Nephron (organoid): ENCODE data around the gene MYO1A.
A peak's percentile ranks its signal among the peaks of the same experiment; 100 is the strongest.

Experiments used
- H3K27ac Mint-ChIP-seq, 3 experiments: 2 replicates each; pipeline ENCODE4 v1.8.0; 2020; ENCODE audit warnings: mixed read lengths in 3 of 3, mild to moderate bottlenecking in 2 of 3, moderate library complexity in 1 of 3
- H3K27me3 Mint-ChIP-seq: 2 replicates; pipeline ENCODE4 v1.8.0; 2021; ENCODE audit warnings: low read depth, mild to moderate bottlenecking, moderate library complexity, mixed read lengths
- H3K36me3 Mint-ChIP-seq: 2 replicates; pipeline ENCODE4 v1.8.0; 2020; ENCODE audit warnings: low read depth, mixed read lengths
- H3K4me1 Mint-ChIP-seq: 2 replicates; pipeline ENCODE4 v1.8.0; 2020; ENCODE audit warnings: mixed read lengths
- H3K4me3 Mint-ChIP-seq, 3 experiments: 2 replicates each; pipeline ENCODE4 v1.8.0; 2020; ENCODE audit warnings: mild to moderate bottlenecking in 3 of 3, mixed read lengths in 3 of 3, moderate library complexity in 2 of 3
- H3K9me3 Mint-ChIP-seq: 2 replicates; pipeline ENCODE4 v1.8.0; 2020; ENCODE audit warnings: mixed read lengths
- CTCF ChIP-seq, 3 experiments: fragments of 200-600 bp; sonication (generic); IDR thresholded peaks; one replicate each; pipeline ENCODE4 v1.5.0; 2021; ENCODE audit warnings: antibody characterized with exemption in 3 of 3; ENCODE audit not compliant: unreplicated experiment in 3 of 3

Gene MYO1A

GRCh38 chr12:56995930-56996496 lies 53.9 kb downstream of the MYO1A start:
- no peaks in the 10 kb centered on the region for H3K9me3 Mint-ChIP-seq
- H3K27ac Mint-ChIP-seq = peak overlapping the region in 2 of 3 experiments; percentile 66 to 76
- H3K27me3 Mint-ChIP-seq = no peaks in the 10 kb centered on the region
- H3K4me3 Mint-ChIP-seq = no peak overlapping the region
- no peak for TF ChIP-seq CTCF (IDR thresholded peaks at IDR 0.05; ENCODE audit: unreplicated experiment in 3 of 3)
- peaks cover 28% of the 10 kb centered on the region for H3K36me3 Mint-ChIP-seq
- peaks cover 33% of the 10 kb centered on the region for H3K4me1 Mint-ChIP-seq

- Mint-ChIP-seq H3K4me1 (peaks cover 30% of the 10 kb centered on the region), H3K27ac (no peak overlapping the region), H3K9me3 (no peaks in the 10 kb centered on the region), H3K4me3 (no peak overlapping the region), H3K27me3 (no peaks in the 10 kb centered on the region), H3K36me3 (peaks cover 22% of the 10 kb centered on the region)
- TF ChIP-seq CTCF (IDR thresholded peaks at IDR 0.05; ENCODE audit: unreplicated experiment in 3 of 3) = no peak
Observed at GRCh38 chr12:56995201-56995929, 54.6 kb downstream of the MYO1A start.

GRCh38 chr12:56994231-56994746 lies 55.6 kb downstream of the MYO1A start:
- H3K36me3 Mint-ChIP-seq = peaks cover 16% of the 10 kb centered on the region
- H3K4me1 Mint-ChIP-seq = peaks cover 35% of the 10 kb centered on the region
- no peak for TF ChIP-seq CTCF (IDR thresholded peaks at IDR 0.05; ENCODE audit: unreplicated experiment in 3 of 3)
- no peak overlapping the region for H3K4me3 Mint-ChIP-seq
- no peaks in the 10 kb centered on the region for H3K27me3 Mint-ChIP-seq
- no peaks in the 10 kb centered on the region for H3K9me3 Mint-ChIP-seq
- no peak overlapping the region for H3K27ac Mint-ChIP-seq

- Mint-ChIP-seq H3K4me1 (peaks cover 42% of the 10 kb centered on the region), H3K27ac (no peak overlapping the region), H3K36me3 (peaks cover 8% of the 10 kb centered on the region), H3K4me3 (no peak overlapping the region), H3K9me3 (no peaks in the 10 kb centered on the region), H3K27me3 (no peaks in the 10 kb centered on the region)
- TF ChIP-seq CTCF (IDR thresholded peaks at IDR 0.05; ENCODE audit: unreplicated experiment in 3 of 3) = no peak
Observed at GRCh38 chr12:56993346-56993745, 56.6 kb downstream of the MYO1A start.

- H3K36me3 Mint-ChIP-seq = peaks cover 8% of the 10 kb centered on the region
- H3K27ac Mint-ChIP-seq = peak overlapping the region in 1 of 3 experiments; percentile 19
- H3K27me3 Mint-ChIP-seq = no peaks in the 10 kb centered on the region
- no peak for TF ChIP-seq CTCF (IDR thresholded peaks at IDR 0.05; ENCODE audit: unreplicated experiment in 3 of 3)
- peaks cover 36% of the 10 kb centered on the region for H3K4me1 Mint-ChIP-seq
- no peaks in the 10 kb centered on the region for H3K9me3 Mint-ChIP-seq
- no peak overlapping the region for H3K4me3 Mint-ChIP-seq
Observed at GRCh38 chr12:56991319-56992246, 58.3 kb downstream of the MYO1A start.
